COLO668 (cell line): ENCODE results near the gene AP1S3.
"Not testable (repeated sequence)": the region's sequence is repeated elsewhere in the genome, so short reads cannot be mapped to it uniquely, and the experiment has no call there.

Experiments used
- DNase-seq: peaks from one replicate; lab custom pipeline; 2025; ENCODE audit not compliant: unreplicated experiment; lab: John Stamatoyannopoulos, UW

AP1S3 gene

GRCh38 chr2:223761746-223762145, 75.6 kb downstream of the AP1S3 start:
- not testable (repeated sequence) for DNase-seq

GRCh38 chr2:223760838-223761502, 76.4 kb downstream of the AP1S3 start:
- no peak for DNase-seq

DNA sequence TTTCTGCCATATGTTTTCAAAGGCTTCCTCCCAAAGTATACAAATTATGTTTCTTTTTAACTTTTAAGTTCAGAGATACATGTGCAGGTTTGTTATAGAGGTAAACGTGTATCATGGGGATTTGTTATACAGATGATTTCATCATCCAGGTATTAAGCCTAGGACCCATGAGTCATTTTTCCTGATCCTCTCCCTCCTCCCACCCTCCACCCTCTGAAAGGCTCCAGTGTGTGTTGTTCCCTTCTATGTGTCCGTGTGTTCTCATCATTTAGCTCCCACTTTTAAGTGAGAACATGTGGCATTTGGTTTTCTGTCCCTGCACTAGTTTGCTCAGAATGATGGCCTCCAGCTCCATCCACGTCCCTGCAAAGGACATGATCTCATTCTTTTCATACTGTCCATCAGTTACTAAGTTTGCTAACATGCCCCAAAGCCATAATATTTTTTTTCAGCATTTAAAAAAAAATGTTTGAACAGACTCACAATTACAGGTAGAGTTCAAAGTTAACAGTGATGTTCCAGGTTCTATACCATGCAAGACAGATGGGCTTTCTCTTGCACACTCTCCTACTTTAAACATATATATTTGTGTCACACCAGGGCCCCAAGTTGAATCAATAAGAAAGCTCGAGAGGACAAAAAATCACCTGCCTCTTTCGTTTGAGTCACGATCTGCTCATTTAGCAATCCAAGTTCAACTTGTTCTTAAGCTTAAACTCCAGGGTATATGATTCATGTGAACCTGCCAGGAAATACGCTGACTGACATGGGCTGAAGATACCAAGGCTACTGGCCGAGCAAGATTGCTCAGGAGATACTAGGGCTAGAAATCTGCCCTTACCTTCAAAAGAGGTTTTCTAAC, 77.6 kb downstream of the AP1S3 start:
- no peak for DNase-seq

DNA sequence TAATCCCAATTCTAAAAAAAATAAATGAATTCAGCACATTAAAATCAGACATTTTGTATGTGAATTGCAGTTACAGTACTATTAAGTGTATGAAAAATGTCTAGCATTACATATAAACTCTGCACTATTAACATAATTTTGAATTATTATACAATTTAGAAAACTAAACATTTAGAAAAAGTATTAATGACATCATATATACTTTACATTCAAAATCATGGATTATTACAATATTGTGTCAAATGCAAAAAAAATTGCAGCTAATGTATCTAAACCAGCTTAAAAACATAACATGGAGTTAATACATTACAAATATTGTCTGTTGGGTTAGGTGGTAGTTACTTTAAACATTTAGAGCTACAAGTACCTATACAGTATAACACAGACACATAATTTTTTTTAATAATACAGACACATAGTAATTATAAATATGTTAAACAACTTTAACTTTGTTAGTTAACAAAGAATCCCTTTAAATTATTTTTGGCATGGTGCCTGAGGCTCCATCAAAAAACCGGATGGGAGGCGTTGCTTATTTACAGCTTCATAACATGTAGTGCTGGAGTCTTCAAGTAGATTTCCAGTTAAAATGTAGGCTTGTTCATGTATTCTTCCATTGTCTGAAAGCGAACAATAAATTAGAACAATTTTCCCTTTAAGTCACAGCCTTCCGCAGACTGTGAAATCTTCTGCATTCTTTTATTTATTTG, 79.1 kb downstream of the AP1S3 start:
- no peak for DNase-seq

GRCh38 chr2:223753940-223754339, 83.4 kb downstream of the AP1S3 start:
- DNase-seq, result no peak

- no peak for DNase-seq
Measured at GRCh38 chr2:223751012-223751411, 86.4 kb downstream of the AP1S3 start.

GRCh38 chr2:223747392-223748042, 89.9 kb downstream of the AP1S3 start:
- no peak for DNase-seq

DNA sequence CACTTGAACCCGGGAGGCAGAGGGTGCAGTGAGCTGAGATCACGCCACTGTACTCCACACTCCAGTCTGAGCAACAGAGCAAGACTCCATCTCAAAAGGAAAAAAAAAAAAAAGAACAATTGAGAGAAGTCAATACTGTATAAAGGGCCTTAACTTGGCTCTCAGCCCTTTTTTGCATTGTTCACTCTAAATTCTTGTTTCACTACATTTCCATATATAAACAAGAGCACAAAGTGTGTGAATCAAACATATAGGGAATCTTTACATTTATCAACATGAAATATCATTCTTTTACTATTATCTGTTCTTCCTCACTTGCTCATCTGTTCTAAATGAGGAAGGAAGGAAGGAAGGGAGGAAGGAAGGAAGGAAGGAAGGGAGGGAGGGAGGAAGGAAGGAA, 90.8 kb downstream of the AP1S3 start:
- DNase-seq, result no peak

DNA sequence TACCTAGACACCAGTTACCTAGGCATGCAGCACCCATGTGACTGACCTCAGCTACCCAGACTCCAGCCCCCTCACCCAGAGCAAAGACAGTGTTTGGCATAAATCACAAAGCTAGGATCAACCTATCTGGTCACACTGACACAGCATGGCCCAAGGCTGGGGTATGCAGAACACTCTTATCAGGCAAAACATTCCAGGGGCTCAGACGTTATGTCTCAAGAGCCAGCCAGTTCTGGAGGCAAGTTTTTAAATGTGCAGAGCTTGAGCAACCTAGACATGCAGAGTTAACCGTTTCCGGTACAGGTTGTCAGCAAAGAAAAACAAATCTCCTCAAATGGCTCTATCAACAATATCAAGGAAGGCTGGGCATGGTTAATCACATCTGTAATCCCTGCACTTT, 92.8 kb downstream of the AP1S3 start:
- no peak for DNase-seq

DNA sequence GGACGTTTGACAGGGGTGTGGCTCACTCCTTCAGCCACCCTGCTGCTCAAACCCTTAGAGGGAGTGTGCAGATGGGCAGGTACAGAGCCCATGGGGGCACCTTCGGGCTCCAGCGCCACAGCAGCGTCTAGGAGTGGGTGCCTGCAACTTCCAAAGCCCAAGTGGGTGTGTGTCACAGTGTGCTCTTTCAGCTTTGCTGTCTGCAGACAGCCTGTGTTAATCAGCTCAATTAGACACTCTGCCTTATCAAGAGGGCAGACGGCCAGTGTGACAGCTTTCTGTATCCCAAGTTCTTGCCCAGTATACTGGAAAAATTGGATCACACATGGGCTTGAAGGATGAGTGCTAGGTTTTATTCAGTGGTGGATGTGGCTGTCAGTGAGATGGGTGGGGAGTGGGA, 96.7 kb downstream of the AP1S3 start:
- no peak for DNase-seq

DNA sequence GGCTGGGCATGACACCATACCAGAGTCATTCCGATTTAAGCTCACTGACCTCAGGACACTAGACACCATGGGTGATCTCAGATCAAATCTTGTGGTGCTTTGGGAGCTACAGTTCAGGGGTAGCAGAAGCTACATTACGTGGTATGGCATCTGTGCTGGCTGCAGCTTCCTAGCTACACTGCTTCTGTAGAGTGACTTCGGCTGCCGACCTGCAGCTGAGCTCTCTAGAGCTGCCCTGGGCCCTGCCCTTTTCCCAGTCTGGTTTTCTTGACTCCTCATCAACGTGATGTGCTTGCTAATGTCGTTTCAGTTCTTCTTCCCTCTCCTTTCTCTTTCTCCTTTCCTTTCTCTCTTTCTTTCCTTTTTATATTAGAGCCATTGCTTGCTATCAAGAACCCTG, 100.2 kb downstream of the AP1S3 start:
- DNase-seq, result no peak

DNA sequence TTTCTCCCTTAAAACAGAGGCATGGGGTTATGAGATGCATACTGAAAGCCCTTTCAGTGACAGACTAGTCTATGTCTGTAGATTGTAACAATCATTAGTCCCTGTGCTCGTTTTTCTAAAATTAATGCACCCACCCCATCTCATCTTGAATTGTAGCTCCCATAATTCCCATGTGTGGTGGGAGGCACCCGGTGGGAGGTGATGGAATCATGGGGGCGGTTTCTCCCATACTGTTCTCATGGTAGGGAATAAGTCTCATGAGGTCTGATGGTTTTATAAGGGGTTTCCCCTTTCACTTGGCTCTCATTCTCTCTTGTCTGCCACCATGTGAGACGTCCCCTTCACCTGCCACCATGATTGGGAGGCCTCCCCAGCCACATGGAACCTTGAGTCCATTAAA, 100.9 kb downstream of the AP1S3 start:
- DNase-seq, result no peak

- no peak for DNase-seq
Measured at GRCh38 chr2:223735659-223736244, 101.6 kb downstream of the AP1S3 start.

- no peak for DNase-seq
Measured at GRCh38 chr2:223735035-223735640, 102.2 kb downstream of the AP1S3 start.

DNA sequence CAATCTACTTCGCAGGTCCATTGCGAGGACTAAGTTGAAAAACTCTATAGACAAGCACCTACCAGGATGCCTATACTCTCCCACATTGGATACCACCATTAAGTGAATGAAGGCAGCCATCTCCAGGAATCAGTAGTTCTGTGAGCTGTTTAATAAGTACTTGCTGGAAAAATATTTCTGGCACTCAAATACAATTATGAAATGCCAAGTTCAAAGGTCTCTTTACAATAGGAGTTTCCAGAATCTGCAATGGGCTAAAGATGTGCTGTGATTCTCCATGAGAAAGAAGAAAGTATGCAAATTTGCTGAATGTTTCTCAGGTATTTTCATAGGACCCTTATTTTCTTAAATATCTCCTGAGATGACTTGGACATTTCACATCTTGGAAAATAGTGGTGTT, 103.0 kb downstream of the AP1S3 start:
- DNase-seq, result no peak

DNA sequence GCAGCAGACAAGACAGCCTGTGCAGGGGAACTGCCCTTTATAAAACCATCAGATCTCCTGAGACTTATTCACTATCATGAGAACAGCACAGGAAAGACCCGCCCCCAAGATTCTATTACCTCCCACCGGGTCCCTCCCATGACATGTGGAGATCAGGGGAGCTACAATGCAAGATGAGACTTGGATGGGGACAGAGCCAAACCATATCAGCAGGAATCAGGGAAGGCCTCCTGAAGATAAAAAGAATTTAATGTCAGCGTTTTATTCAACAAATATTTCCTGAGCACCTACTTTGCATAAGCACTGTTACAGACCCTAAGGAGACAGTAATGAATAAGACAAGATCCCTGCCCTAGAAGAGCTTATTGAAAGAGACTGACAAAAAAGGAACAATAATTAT, 105.0 kb downstream of the AP1S3 start:
- DNase-seq, result no peak

GRCh38 chr2:223731503-223731902, 105.9 kb downstream of the AP1S3 start:
- no peak for DNase-seq

GRCh38 chr2:223729781-223730180, 107.6 kb downstream of the AP1S3 start:
- no peak for DNase-seq

DNA sequence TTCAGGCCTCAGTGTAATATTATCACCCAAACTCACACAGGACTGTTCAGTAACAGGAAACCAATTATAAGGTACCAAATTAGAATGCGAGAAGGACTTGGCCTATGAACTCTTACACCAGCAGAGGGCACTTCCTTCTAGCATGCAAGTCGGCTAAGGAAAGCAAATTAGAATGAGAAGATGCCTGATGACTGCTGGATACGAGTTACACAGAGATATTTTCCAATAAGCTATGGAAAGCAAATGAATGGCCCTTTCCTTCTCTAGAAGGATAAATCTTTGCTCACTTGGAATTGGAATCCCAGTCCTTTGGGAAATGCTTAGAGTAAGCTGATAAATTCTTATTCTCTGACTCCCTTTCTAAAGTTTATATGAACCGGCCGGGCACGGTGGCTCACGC, 109.8 kb downstream of the AP1S3 start:
- DNase-seq, result peak; percentile 8
